Caco-2 (cell line): ENCODE measurements around the gene INKA2. TPM values are rescaled to one million over a fixed set of nuclear protein-coding genes. Genes with fewer than 3 reads are reported as not detected.

Source experiments
- BruUV-seq: library from RNA; stranded (reverse); fragments of 400-500 nt; replicated peaks from 2 replicates; lab custom pipeline; 2021; lab: Mats Ljungman, UMichigan
- CTCF ChIA-PET: fragments of 300-600 bp; sonication (Branson Sonifier 250); formaldehyde crosslinking; loops from one replicate; lab custom pipeline; 2022; ENCODE audit warnings: antibody characterized with exemption; lab: Charles Lee
- POLR2A ChIA-PET: fragments of 300-600 bp; sonication (Branson Sonifier 250); formaldehyde crosslinking; loops from one replicate; lab custom pipeline; 2022; ENCODE audit warnings: antibody characterized with exemption; lab: Charles Lee
- DNase-seq, 2 experiments: peaks; one replicate each; pipeline versions ENCODE4 v3.0.0 to v3.0.0-alpha.2; 2020 to 2022
- H3K27me3 ChIP-seq: replicated peaks from 2 replicates; pipeline ENCODE4 v1.6.0; 2011; ENCODE audit warnings: low read length; ENCODE audit not compliant: control insufficient read depth, insufficient read depth
- H3K36me3 ChIP-seq: 2 replicates; pipeline ENCODE4 v1.5.1; 2011; ENCODE audit warnings: low read length; ENCODE audit not compliant: control insufficient read depth, insufficient read depth
- H3K4me1 ChIP-seq: fragments of 250-450 bp; sonication (Bioruptor Pico); 2 replicates; pipeline ENCODE4 v1.5.1; 2020; ENCODE audit warnings: mild to moderate bottlenecking
- H3K4me3 ChIP-seq: 2 replicates; pipeline ENCODE4 v1.5.1; 2011; ENCODE audit warnings: low read depth, mild to moderate bottlenecking, control low read depth, low read length
- H3K9me3 ChIP-seq: fragments of 250-450 bp; sonication (Bioruptor Pico); 2 replicates; pipeline ENCODE4 v1.5.1; 2020; ENCODE audit warnings: mild to moderate bottlenecking, moderate library complexity
- H3K27ac Mint-ChIP-seq: one replicate; pipeline ENCODE4 v1.8.0; 2022; ENCODE audit warnings: mixed read lengths; ENCODE audit not compliant: unreplicated experiment
- H3K27me3 Mint-ChIP-seq: one replicate; pipeline ENCODE4 v1.8.0; 2022; ENCODE audit warnings: mixed read lengths; ENCODE audit not compliant: insufficient read depth, unreplicated experiment
- H3K36me3 Mint-ChIP-seq: one replicate; pipeline ENCODE4 v1.8.0; 2022; ENCODE audit warnings: mild to moderate bottlenecking, mixed read lengths; ENCODE audit not compliant: insufficient read depth, unreplicated experiment
- H3K4me1 Mint-ChIP-seq: one replicate; pipeline ENCODE4 v1.8.0; 2022; ENCODE audit warnings: low read depth, mixed read lengths; ENCODE audit not compliant: unreplicated experiment
- H3K4me3 Mint-ChIP-seq: one replicate; pipeline ENCODE4 v1.8.0; 2022; ENCODE audit warnings: mild to moderate bottlenecking, moderate library complexity, mixed read lengths; ENCODE audit not compliant: unreplicated experiment
- H3K9me3 Mint-ChIP-seq: one replicate; pipeline ENCODE4 v1.8.0; 2022; ENCODE audit warnings: mixed read lengths; ENCODE audit not compliant: unreplicated experiment
- CTCF ChIP-seq, 2 experiments: fragments of 200-600 bp in 1 of 2; IDR thresholded peaks; 1 replicate in 1 of 2; 2 replicates in 1 of 2; pipeline versions ENCODE4 v1.5.1 to v1.8.0; 2011 to 2022; ENCODE audit warnings: antibody characterized with exemption in 1 of 2, control low read depth in 1 of 2, inconsistent platforms in 1 of 2, low read depth in 1 of 2, low read length in 1 of 2, mild to moderate bottlenecking in 1 of 2, moderate library complexity in 1 of 2; ENCODE audit not compliant: insufficient read depth in 1 of 2, severe bottlenecking in 1 of 2, unreplicated experiment in 1 of 2
- intact Hi-C: fragments of 100-400 bp; cut with micrococcal nuclease; formaldehyde crosslinking; loops from one replicate; pipeline ENCODE4 v1.10.0; 2022; ENCODE audit not compliant: unreplicated experiment
- total RNA-seq: library from RNA; stranded (reverse); gene quantifications from 2 replicates; pipeline ENCODE4 v1.2.3, GENCODE V29; 2022

Gene INKA2
- total RNA-seq, 1 experiment from 2014 or later, result 5.8 TPM

- Mint-ChIP-seq H3K9me3 (no peaks in the 10 kb centered on the region), H3K4me3 (no peak overlapping the region), H3K27ac (peak overlapping the region; percentile 7), H3K27me3 (no peaks in the 10 kb centered on the region), H3K36me3 (no peaks in the 10 kb centered on the region), H3K4me1 (peaks cover 8% of the 10 kb centered on the region)
- BruUV-seq, result no TSS peak
- Histone ChIP-seq H3K4me3 (no peak overlapping the region), H3K9me3 (no peaks in the 10 kb centered on the region), H3K36me3 (no peaks in the 10 kb centered on the region), H3K27me3 (no peaks in the 10 kb centered on the region), H3K4me1 (no peaks in the 10 kb centered on the region; the same call in 1 of the 2 replicates)
- ChIA-PET POLR2A (no interaction called here), CTCF (no interaction called here)
- DNase-seq, result no peak
- no peak for TF ChIP-seq CTCF (IDR thresholded peaks at IDR 0.05; ENCODE audit: insufficient read depth in 1 of 2, low read depth in 1 of 2, low read length in 1 of 2, severe bottlenecking in 1 of 2, unreplicated experiment in 1 of 2)
- intact Hi-C loops, result no loop called here
Measured at GRCh38 chr1:111730706-111731105, 8.5 kb downstream of the INKA2 start.

- intact Hi-C loops, result no loop called here
- Histone ChIP-seq H3K27me3 (no peaks in the 10 kb centered on the region), H3K4me3 (no peak overlapping the region), H3K36me3 (no peaks in the 10 kb centered on the region), H3K9me3 (no peaks in the 10 kb centered on the region), H3K4me1 (no peaks in the 10 kb centered on the region; the same call in 1 of the 2 replicates)
- no peaks in the 10 kb centered on the region for H3K36me3 Mint-ChIP-seq
- BruUV-seq, result no TSS peak
- H3K27me3 Mint-ChIP-seq, result no peaks in the 10 kb centered on the region
- ChIA-PET POLR2A (no interaction called here), CTCF (no interaction called here)
- no peak for DNase-seq
- peak overlapping the region; percentile 7 for H3K27ac Mint-ChIP-seq
- no peak overlapping the region for H3K4me3 Mint-ChIP-seq
- no peaks in the 10 kb centered on the region for H3K9me3 Mint-ChIP-seq
- peaks cover 8% of the 10 kb centered on the region for H3K4me1 Mint-ChIP-seq
- TF ChIP-seq CTCF (IDR thresholded peaks at IDR 0.05; ENCODE audit: insufficient read depth in 1 of 2, low read depth in 1 of 2, low read length in 1 of 2, severe bottlenecking in 1 of 2, unreplicated experiment in 1 of 2), result no peak
Measured at GRCh38 chr1:111729946-111730681, 9.1 kb downstream of the INKA2 start.

GRCh38 chr1:111729271-111729921, 9.8 kb downstream of the INKA2 start:
- no peaks in the 10 kb centered on the region for H3K27me3 Mint-ChIP-seq
- TF ChIP-seq CTCF (IDR thresholded peaks at IDR 0.05; ENCODE audit: insufficient read depth in 1 of 2, low read depth in 1 of 2, low read length in 1 of 2, severe bottlenecking in 1 of 2, unreplicated experiment in 1 of 2), result no peak
- no peak overlapping the region for H3K4me3 ChIP-seq
- intact Hi-C loops, result no loop called here
- peaks cover 8% of the 10 kb centered on the region for H3K4me1 Mint-ChIP-seq
- H3K4me1 ChIP-seq, result no peaks in the 10 kb centered on the region; the same call in 1 of the 2 replicates
- H3K4me3 Mint-ChIP-seq, result no peak overlapping the region
- DNase-seq, result no peak
- no peaks in the 10 kb centered on the region for H3K9me3 ChIP-seq
- H3K27me3 ChIP-seq, result no peaks in the 10 kb centered on the region
- no peaks in the 10 kb centered on the region for H3K36me3 ChIP-seq
- ChIA-PET CTCF (no interaction called here), POLR2A (no interaction called here)
- no peak overlapping the region for H3K27ac Mint-ChIP-seq
- BruUV-seq, result no TSS peak
- H3K9me3 Mint-ChIP-seq, result no peaks in the 10 kb centered on the region
- no peaks in the 10 kb centered on the region for H3K36me3 Mint-ChIP-seq
